SK-N-SH treated with all-trans-retinoic acid at 6 μM for 48 hours (cell line): ENCODE measurements around the gene PRF1.

ENCODE experiments used
- ATAC-seq: fragments of 200-7000 bp; cut with Tn5 transposase; 3 replicates; pipeline ENCODE4 v1.9.1; 2020; ENCODE audit warnings: mild to moderate bottlenecking, moderate library complexity
- ARNTL ChIP-seq: fragments of 450-650 bp; formaldehyde crosslinking; IDR thresholded peaks from 2 replicates; pipeline ENCODE4 v1.5.0; 2020; ENCODE audit warnings: low read depth, mild to moderate bottlenecking, moderate library complexity, borderline replicate concordance
- BACH2 ChIP-seq: fragments of 250-450 bp; sonication (Bioruptor Pico); IDR thresholded peaks from 2 replicates; pipeline ENCODE4 v1.9.0; 2021; ENCODE audit warnings: mild to moderate bottlenecking, borderline replicate concordance
- CREB5 ChIP-seq: fragments of 250-450 bp; sonication (Bioruptor Pico); IDR thresholded peaks from 2 replicates; pipeline ENCODE4 v1.5.1; 2020; ENCODE audit warnings: low read depth, mild to moderate bottlenecking, moderate library complexity
- CSRNP3 ChIP-seq: fragments of 250-450 bp; sonication (Bioruptor Pico); IDR thresholded peaks from 2 replicates; pipeline ENCODE4 v1.5.1; 2021; ENCODE audit warnings: mild to moderate bottlenecking, moderate library complexity
- ESRRG ChIP-seq: fragments of 250-450 bp; sonication (Bioruptor Pico); IDR thresholded peaks from 2 replicates; pipeline ENCODE4 v1.6.1; 2021; ENCODE audit warnings: mild to moderate bottlenecking
- GLIS3 ChIP-seq: fragments of 250-450 bp; sonication (Bioruptor Pico); IDR thresholded peaks from 2 replicates; pipeline ENCODE4 v1.5.0; 2020; ENCODE audit warnings: mild to moderate bottlenecking, moderate library complexity
- ISL1 ChIP-seq: fragments of 250-450 bp; sonication (Bioruptor Pico); IDR thresholded peaks from 2 replicates; pipeline ENCODE4 v2.1.2; 2022; ENCODE audit warnings: mild to moderate bottlenecking, moderate library complexity
- OSR1 ChIP-seq: fragments of 250-450 bp; sonication (Bioruptor Pico); IDR thresholded peaks from 2 replicates; pipeline ENCODE4 v1.8.0; 2022; ENCODE audit warnings: moderate library complexity, mild to moderate bottlenecking, inconsistent platforms
- PATZ1 ChIP-seq: fragments of 250-450 bp; sonication (Bioruptor Pico); IDR thresholded peaks from 2 replicates; pipeline ENCODE4 v1.8.0; 2020; ENCODE audit warnings: mild to moderate bottlenecking, moderate library complexity, borderline replicate concordance
- PPARA ChIP-seq: fragments of 250-450 bp; sonication (Bioruptor Pico); IDR thresholded peaks from 2 replicates; pipeline ENCODE4 v1.5.0; 2020; ENCODE audit warnings: mild to moderate bottlenecking, borderline replicate concordance
- RARB ChIP-seq: fragments of 250-450 bp; sonication (Bioruptor Pico); IDR thresholded peaks from 2 replicates; pipeline ENCODE4 v1.8.0; 2021; ENCODE audit warnings: mild to moderate bottlenecking, moderate library complexity
- TOX ChIP-seq: fragments of 250-450 bp; sonication (Bioruptor Pico); IDR thresholded peaks from 2 replicates; pipeline ENCODE4 v1.8.0; 2021; ENCODE audit warnings: mild to moderate bottlenecking, moderate library complexity, borderline replicate concordance
- TSHZ2 ChIP-seq: fragments of 250-450 bp; sonication (Bioruptor Pico); IDR thresholded peaks from 2 replicates; pipeline ENCODE4 v1.5.0; 2020; ENCODE audit warnings: mild to moderate bottlenecking, moderate library complexity
- ZC3H10 ChIP-seq: fragments of 250-450 bp; sonication (Bioruptor Pico); IDR thresholded peaks from 2 replicates; pipeline ENCODE4 v1.5.1; 2021; ENCODE audit warnings: mild to moderate bottlenecking, moderate library complexity
- ZFP3 ChIP-seq: fragments of 250-450 bp; sonication (Bioruptor Pico); IDR thresholded peaks from 2 replicates; pipeline ENCODE4 v1.5.0; 2020; ENCODE audit warnings: mild to moderate bottlenecking, moderate library complexity
- ZFP30 ChIP-seq: fragments of 450-650 bp; formaldehyde crosslinking; IDR thresholded peaks from 2 replicates; pipeline ENCODE4 v1.5.0; 2022; ENCODE audit warnings: mild to moderate bottlenecking, moderate library complexity
- ZNF565 ChIP-seq: fragments of 450-650 bp; formaldehyde crosslinking; conservative IDR thresholded peaks from 2 replicates; pipeline ENCODE4 v1.5.0; 2020; ENCODE audit warnings: low read depth, mild to moderate bottlenecking, moderate library complexity
- ZNF70 ChIP-seq: fragments of 450-650 bp; formaldehyde crosslinking; IDR thresholded peaks from 2 replicates; pipeline ENCODE4 v1.5.0; 2020; ENCODE audit warnings: mild to moderate bottlenecking, moderate library complexity
- ZNF8 ChIP-seq: fragments of 450-650 bp; formaldehyde crosslinking; IDR thresholded peaks from 2 replicates; pipeline ENCODE4 v1.5.0; 2020; ENCODE audit warnings: mild to moderate bottlenecking, moderate library complexity

The PRF1 gene

GRCh38 chr10:70561070-70561469 is 41.5 kb downstream of the PRF1 start:
- no peak for ATAC-seq
- TF ChIP-seq RARB (no peak), GLIS3 (CRISPR knock-in tag) (no peak), ARNTL (CRISPR knock-in tag) (no peak), TSHZ2 (CRISPR knock-in tag) (no peak), ZFP30 (CRISPR knock-in tag) (no peak), PATZ1 (CRISPR knock-in tag) (no peak), OSR1 (CRISPR knock-in tag) (no peak), BACH2 (no peak), CSRNP3 (CRISPR knock-in tag) (no peak), ESRRG (CRISPR knock-in tag) (no peak), CREB5 (CRISPR knock-in tag) (no peak), PPARA (CRISPR knock-in tag) (no peak), ZNF8 (CRISPR knock-in tag) (no peak), ISL1 (CRISPR knock-in tag) (no peak)

- TF ChIP-seq ZNF70 (CRISPR knock-in tag) = no peak
- TF ChIP-seq TOX = no peak
- TF ChIP-seq TSHZ2 (CRISPR knock-in tag) = no peak
- no peak for TF ChIP-seq ARNTL (CRISPR knock-in tag)
- no peak for TF ChIP-seq ZFP3 (CRISPR knock-in tag)
- no peak for TF ChIP-seq ZFP30 (CRISPR knock-in tag)
- no peak for TF ChIP-seq ZNF565 (CRISPR knock-in tag)
- ATAC-seq = no peak
These were observed 42.0 kb downstream of the PRF1 start for GRCh38 chr10:70560511-70560941.

GRCh38 chr10:70559861-70560260 is 42.7 kb downstream of the PRF1 start:
- no peak for ATAC-seq
- TF ChIP-seq ZNF70 (CRISPR knock-in tag) (no peak), CSRNP3 (CRISPR knock-in tag) (no peak), ISL1 (CRISPR knock-in tag) (no peak), PPARA (CRISPR knock-in tag) (no peak), PATZ1 (CRISPR knock-in tag) (no peak), ZNF565 (CRISPR knock-in tag) (no peak), TSHZ2 (CRISPR knock-in tag) (no peak), ZFP30 (CRISPR knock-in tag) (no peak), BACH2 (no peak), RARB (no peak), GLIS3 (CRISPR knock-in tag) (no peak), ZFP3 (CRISPR knock-in tag) (no peak), ZC3H10 (CRISPR knock-in tag) (no peak), ESRRG (CRISPR knock-in tag) (no peak)
